Inflammatory macrophage treated with lipopolysaccharide for 4 hours (primary cell): Measurements from ENCODE around the gene SPIRE2.

Experiments used
- DNase-seq: peaks from one replicate; pipeline ENCODE4 v3.0.0-alpha.2; 2020

SPIRE2 gene

DNA sequence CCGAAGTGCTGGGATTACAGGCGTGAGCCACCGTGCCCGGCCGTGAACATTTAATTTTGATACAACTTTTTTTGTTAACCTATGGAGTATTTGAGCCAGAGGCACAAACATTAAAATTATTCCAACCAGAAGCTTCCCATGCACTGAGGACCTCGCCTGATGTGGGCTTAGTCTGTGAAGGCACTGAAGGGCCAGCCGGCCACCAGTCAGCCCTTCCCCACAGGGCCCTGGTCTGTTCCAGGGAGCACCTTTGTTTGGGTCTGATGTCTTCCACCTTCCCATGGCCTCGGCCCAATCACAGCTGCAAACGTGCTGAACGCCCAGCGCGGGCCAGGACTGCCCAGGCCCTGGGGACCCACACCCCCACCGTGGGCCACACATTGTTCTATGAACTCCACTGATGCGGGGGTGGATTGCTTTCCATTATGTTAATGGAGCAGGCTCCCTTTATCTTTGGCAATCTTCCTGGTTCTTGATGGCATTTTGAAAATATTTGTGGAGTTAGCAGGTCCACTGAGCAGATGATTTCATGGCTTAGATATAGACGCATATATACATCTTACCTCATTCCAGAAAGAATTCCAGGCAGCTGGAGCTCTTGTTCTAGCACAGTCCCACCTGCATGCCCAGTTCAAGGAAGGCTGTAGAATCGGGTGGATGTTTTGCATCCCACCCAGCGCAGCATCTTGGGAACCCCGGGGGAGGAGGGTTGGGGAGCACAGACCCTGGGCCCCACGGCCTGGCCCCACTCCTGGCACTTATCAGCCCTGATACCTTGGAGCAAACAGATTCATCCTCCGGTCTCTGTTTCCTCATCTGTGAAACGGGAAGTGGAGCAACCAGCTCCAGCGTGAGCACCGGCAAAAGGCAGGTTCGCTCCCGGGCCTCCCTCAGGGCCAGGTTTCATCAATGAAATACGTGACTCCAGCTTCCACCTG lies 14.5 kb downstream of the SPIRE2 start:
- DNase-seq: no peak

DNA sequence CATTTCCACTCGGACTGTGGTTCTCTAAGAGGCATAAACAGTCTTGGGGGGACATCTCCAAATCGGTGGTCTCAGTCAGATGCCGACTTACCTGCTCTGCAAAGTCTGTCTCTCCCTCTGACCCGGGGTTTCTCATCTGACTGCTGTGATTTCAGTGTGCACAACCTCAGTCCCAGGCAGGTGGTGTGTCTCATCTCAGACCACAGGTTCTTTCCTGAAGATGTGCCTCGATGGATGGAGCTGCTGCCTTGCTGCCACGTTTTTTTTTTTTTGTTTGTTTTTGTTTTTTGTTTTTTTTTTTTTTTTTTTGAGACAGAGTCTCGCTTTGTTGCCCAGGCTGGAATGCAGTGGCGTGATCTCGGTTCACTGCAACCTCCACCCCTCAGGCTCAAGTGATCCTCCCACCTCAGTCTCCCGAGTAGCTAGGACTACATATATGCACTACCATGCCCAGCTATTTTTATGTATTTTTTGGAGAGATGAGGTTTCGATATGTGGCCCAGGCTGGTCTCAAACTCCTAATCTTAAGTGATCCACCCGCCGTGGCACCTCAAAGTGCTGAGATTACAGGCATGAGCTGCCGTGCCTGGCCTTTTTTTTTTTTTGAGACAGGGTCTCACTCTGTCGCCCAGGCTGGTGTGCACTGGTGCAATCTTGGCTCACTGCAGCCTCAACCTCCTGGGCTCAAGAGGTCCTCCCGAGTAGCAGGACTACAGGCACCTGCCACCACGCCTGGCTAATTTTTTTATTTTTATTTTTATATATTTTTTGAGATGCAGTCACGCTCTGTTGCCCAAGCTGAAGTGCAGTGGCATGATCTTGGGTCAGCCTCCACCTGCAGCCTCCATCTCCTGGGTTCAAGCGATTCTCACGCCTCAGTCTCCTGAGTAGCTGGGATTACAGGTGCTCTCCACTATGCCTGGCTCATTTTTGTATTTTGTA lies 15.4 kb downstream of the SPIRE2 start:
- no peak for DNase-seq

DNA sequence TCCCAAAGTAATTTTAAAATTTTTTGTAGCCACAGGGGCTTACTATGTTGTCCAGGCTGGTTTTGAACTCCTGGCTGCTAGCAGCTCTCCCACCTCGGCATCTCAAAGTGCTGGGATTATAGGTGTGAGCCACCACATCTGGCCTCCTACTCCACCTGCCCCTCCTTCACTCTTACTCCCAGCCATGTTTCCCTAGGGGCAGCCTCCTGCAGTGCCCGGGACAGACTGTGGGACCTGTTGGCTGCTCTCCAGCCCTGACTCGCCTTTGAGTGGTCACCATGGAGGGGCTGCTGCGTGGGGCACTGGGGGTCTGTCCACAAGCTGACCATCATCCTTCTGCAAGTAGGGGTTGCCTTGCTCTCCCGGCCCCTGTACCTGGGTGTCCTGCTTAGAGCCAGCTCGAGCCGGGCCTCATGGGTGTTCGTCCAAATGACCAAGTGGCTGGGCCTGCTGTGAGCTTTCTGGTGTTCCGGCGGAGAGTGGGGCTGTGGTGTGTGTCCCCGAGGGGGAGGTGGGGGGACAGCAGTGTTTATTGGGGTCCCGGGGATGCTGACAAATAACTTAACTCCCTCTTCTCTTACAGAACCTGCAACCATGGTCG lies 16.6 kb downstream of the SPIRE2 start:
- DNase-seq: no peak

DNA sequence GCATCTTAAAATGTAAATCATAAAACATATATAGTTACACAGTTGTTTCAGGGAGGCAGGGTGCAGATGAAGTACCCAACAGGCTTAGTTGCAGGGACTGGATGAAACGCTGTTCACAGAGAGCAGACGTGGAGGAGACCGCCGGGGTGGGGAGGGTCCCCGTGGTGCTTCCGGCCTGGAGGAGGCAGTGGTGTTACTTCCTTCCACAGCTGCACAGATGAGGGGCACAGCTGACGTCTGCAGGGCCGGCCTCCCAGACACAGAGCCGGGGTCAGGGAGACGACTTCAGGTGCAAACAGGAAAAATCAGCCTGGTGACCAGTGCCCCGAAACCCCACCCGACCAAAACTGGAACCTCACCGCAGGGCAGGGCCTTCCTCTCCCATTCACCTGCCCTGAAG lies 17.1 kb downstream of the SPIRE2 start:
- DNase-seq: no peak

DNA sequence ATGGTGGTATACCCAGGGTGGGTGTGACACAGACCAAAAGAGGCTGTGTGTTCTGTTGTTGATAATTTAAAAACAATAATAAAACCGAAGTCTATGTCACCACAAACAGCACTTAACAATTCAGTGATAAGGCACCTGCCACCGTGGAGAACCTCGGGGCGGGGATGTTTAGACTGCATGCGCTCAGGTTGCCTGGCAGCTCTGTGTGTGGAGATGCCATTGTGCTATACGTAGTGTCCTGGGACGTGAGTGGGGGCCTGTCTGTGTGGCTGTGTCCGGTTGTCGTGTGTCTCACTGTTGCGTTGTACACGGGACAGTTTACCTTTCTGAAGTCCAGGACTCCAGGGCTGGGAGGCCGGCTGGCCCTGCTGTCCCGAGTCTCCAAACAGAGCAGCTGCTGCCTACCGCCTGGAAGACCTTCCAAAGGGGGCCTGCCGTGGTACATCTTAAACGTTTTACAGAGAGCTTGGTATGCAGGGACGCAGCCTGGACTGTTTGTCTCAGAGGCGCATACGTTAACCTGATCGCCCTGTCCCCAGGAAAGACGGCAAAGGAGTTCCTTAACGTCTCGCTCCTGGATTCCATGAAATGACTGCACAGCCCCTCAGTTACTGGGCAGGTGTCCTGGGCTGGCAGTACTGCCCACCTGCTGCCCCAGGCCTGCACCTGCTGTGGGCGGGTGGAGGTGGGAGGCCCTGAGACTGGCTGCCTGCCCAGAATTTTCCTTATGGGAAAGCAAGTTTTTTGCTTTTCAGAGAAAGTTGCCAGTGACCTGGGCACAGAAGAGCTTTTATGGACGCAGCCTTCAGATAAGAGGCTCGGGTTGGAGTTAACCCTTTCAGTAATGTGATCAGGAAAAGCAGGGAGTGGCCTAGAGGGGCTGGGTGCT lies 19.0 kb downstream of the SPIRE2 start:
- DNase-seq: no peak

GRCh38 chr16:89847940-89848297 lies 19.6 kb downstream of the SPIRE2 start:
- DNase-seq: no peak

DNA sequence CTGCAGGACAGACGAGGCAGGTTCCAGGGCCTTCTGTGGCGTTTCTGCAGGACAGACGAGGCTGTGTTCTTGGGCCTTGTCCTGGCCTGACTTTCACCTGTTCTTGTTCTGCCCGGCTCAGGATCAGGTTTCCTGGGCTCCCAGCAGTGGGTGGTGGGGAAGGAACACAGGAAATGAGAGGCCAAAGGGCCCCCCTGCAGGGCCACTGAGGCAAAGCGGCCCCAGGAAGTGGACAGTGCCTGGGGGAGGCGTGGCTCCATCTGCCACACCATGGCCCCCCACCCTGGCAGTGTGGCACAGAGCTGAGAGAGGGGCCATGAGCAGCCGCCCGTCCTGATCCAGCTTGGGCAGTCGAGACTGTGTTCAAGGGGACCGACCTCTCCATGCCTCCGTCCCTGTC lies 20.7 kb downstream of the SPIRE2 start:
- no peak for DNase-seq

DNA sequence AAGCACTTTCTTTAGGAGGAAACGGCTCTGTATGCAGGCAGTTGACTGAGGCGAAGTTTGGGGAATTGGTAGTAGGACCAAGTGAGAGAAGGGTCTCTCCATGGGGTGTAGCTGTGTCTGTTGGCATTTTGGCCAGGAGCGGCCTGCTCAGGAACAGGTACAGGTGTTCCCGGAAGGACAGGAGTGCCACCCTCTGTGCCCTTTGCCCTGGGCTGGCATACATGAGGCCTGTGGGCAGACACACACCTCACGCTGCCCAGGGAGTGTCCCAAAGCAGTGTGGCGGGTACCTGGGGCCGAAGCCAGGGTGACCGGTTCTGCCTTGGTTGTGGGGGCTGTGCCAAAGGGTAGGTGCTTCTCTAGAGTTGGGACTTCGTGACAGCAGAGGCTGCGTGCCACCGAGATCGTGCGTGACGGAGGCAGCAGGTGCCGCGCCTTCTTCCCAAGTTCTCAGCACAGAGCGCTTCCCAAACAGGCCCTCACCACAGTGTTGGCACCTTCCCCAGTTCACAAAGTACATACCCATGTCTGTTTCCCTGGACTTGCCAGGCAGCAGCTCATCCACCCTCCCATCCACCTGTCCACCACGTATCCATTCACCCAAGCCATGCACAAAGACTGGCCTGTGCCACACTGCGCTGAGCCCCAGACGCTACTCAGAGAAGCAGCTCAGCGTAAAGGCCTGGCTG lies 25.2 kb downstream of the SPIRE2 start:
- no peak for DNase-seq

DNA sequence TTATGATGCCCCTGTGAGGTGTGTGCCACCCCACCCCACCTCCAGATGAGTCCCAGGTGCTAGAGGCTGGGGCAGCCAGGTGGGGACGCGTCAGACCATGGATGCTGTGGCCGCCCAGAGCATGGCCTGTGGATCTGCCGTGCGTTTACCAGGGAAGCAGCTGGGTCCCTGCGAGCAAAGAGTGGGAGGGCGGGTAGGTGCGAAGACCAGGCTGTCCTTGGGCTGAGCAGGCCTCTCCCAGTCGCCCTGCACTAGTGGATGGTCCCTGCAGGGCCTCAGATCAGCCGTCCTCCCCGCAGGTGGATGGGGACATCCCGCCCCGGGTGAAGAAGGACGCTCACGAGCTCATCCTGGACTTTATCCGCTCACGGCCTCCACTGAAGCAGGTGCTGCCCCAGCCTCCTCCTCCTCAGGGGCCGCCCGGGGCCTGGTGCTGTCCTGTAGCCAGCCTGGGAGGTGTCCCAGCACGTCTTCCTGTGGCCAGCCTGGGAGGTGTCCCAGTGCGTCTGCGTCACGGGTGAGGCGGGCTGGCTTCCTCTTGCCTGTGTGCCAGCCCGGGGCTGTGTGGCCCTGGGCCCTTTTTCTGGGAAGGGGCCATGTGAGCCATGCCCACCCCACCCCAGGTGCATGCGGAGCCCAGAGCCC lies 27.1 kb downstream of the SPIRE2 start:
- DNase-seq: no peak

- no peak for DNase-seq
These were observed 27.7 kb downstream of the SPIRE2 start for GRCh38 chr16:89855986-89856385.

- DNase-seq: no peak
These were observed 30.8 kb downstream of the SPIRE2 start for GRCh38 chr16:89858973-89859614.

GRCh38 chr16:89859615-89860007 lies 31.3 kb downstream of the SPIRE2 start:
- no peak for DNase-seq

DNA sequence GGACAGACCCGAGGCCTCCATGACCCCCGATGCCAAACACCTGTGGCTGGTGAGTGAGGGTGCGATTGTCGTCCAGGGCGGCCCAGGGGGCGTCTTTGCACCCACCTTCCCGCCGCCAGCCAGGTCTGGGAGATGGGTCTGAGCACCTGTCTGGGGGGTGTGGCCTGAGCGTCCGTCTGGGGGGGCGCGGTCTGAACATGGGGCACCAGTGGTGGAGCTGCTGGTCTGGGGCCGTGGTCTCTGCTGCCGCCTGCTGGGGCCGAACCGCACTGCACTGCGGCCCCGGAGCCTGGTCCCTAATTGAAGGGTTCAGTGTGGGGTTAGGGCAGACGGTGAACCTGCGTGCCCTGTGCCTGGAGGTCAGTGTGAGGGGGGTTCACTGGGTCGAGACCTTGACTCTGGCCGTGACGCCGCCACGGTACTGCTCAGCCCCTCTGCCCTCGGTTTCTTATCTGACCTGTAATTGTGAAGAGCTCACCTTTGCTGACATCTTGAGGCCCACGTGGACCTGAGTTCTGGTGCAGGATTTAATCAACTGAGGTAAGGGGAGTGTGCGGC lies 32.6 kb downstream of the SPIRE2 start:
- DNase-seq: peak; percentile 45

DNA sequence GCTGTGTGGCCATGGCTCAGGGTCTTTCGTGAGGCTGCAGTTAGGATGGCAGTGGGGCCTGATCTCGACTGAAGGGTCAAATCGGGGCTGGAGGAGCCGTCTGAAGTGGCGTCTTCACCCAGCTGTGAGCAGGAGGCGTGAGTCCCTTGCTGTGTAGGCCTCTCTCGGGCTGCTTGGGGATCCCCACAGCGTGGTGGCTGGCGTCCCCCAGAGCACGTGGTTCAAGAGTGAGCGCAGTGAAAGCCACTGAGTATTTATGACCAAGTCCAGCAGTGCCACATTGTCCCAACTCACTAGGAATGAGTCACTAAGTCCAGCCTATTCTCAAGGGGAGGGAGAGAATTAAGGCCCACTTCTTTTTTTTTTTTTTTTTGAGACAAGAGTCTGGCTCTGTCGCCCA lies 33.4 kb downstream of the SPIRE2 start:
- DNase-seq: peak; percentile 47

DNA sequence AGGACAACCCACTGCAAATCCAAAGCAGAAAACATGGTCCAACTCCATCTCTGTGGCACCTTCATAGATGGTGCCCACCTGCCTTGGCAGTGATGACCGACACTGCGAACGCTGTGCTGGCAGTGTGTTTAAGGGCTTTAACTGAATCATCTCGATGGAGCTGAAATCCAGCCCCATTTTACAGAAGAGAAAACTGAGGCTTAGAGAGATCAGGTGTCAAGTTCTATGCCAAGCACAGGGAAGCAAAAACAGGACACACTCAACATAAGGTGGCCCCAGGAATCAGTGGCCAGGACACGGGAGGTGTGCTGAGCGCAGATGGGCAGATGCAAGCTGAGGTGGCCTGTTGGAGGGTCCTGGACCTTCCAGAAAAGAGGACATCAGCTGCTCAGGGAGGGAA lies 34.5 kb downstream of the SPIRE2 start:
- DNase-seq: no peak

- DNase-seq: peak; percentile 88
These were observed 35.7 kb downstream of the SPIRE2 start for GRCh38 chr16:89863741-89864526.

- DNase-seq: peak; percentile 39
These were observed 36.2 kb downstream of the SPIRE2 start for GRCh38 chr16:89864527-89864820.

GRCh38 chr16:89867918-89868317 lies 39.6 kb downstream of the SPIRE2 start:
- no peak for DNase-seq

- no peak for DNase-seq
These were observed 41.6 kb downstream of the SPIRE2 start for GRCh38 chr16:89869911-89870310.

- DNase-seq: no peak
These were observed 42.2 kb downstream of the SPIRE2 start for GRCh38 chr16:89870440-89870839.
